Stimulated activated CD4-positive, alpha-beta T cell treated with anti-CD3 and anti-CD28 coated beads, Interleukin-1b, Interleukin-23, amount 100 ng/mL, for 4 hours (primary cell): ENCODE data around the gene ASXL3.

Source experiments
- DNase-seq, 2 donors: peaks; one replicate each; pipeline ENCODE4 v3.0.0-alpha.2; 2020; ENCODE audit warnings: low read depth in 2 of 2

Gene ASXL3

DNA sequence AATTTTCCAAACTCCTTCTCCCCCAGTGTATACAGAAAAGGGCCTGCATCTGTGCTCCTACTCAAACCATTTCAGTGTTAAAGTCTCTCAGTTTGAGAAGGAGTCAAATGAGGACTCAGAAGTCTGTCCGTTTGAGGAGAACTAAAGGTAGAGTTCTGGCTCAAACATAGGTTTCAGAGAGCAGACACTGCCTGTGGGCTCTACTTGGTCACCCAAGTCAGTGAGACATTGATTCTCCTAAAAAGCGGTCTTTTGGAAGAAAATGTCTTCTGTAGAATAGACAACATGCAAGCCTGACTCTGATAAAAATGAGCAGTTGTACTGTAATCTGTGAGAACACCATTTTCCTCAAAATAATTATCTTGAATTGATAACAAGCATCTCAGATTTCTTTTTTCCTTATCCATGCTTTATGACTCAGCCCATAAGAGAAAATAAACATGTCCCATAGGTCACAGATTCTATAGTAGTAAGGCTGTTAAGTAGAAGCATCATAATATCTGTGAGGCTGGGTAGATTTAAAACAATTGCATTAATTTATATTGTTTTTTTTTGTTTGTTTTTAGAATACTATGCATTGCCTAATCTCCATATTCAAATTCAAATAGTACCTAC, 82.8 kb downstream of the ASXL3 start:
- no peak for DNase-seq

- no peak for DNase-seq
Measured at GRCh38 chr18:33664241-33664874, 86.3 kb downstream of the ASXL3 start.

DNA sequence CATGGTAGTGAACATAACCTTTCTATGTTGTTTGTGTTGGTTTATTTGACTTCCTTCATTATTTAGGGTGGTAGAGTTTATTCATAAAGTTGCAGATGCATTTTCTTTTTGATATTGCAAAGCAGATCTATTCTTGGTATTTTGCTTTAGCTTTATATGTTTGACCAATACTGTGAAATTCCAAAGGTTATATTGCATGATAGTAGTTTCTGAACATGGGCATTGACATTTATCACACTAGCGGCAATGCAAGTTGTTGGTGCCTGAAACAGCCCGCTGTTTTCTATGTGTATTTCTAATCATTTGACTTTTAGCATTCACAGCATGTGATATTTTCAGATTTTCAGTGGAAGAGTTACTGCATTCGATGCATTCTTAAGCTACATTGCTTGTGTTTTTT, 87.2 kb downstream of the ASXL3 start:
- no peak for DNase-seq

GRCh38 chr18:33665641-33666040, 87.6 kb downstream of the ASXL3 start:
- no peak for DNase-seq

- DNase-seq = no peak
Measured at GRCh38 chr18:33666915-33667314, 88.9 kb downstream of the ASXL3 start.

GRCh38 chr18:33669589-33669988, 91.6 kb downstream of the ASXL3 start:
- no peak for DNase-seq

GRCh38 chr18:33670029-33670428, 92.0 kb downstream of the ASXL3 start:
- DNase-seq = no peak

GRCh38 chr18:33673689-33674088, 95.7 kb downstream of the ASXL3 start:
- DNase-seq = no peak

- DNase-seq = no peak
Measured at GRCh38 chr18:33676593-33676992, 98.6 kb downstream of the ASXL3 start.

- DNase-seq = no peak
Measured at GRCh38 chr18:33677891-33678290, 99.9 kb downstream of the ASXL3 start.

- DNase-seq = no peak
Measured at GRCh38 chr18:33682436-33682835, 104.4 kb downstream of the ASXL3 start.

DNA sequence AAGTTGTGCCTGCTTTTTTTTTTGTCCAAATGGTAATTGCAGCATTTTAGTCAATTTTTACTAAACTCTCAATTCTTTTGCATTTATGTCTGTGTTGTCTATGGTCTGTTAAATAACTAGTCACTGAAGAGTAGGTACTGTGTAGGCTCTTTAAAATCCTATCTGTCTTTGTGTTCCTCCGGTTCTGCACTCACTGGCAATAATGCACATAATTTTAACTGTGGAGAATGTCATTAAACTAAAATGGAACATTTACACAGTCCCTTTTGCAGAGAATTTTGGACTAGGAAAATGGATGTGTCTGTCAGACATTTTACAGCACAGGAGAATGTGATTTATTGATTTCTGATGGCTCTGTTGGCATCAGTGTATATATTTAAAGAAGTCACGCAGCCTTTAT, 116.6 kb downstream of the ASXL3 start:
- DNase-seq = no peak

DNA sequence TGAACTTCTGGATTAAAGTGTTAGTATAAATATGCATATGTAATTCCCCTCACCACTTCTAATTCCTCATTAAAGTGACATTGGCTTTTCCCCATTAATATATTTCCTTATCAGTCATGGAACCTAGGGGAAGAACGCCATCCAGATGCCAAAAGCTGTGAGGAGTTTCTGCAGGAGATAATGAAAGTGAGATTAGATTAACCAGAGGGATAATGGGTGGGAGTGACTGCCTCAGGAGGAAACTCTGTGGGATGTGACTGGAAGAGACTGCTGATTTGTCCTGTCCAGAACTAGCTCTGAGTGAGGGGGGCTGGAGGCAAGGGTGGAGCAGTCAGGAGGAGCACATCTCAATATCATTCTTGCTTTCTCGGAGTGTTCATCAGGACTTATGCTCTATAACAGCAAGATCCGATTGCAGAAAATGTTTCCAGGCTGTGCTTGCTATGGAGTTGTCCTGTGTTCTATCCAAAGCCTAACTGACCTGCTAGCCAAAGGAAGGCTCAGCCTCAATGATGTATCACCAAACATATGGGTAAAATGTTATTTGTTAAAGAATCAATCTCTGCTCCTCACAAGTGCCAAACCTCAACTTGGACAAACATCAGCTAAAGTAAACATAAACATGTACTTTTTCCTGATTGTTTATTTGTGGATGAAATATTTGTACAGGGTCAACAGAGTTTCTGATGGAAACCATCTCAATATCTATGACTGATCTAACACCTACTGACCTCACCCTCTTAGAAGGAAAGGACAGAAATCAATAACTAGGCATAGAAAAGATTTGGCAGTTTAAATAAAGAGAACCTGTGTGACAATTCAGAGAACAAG, 118.5 kb downstream of the ASXL3 start:
- no peak for DNase-seq

DNA sequence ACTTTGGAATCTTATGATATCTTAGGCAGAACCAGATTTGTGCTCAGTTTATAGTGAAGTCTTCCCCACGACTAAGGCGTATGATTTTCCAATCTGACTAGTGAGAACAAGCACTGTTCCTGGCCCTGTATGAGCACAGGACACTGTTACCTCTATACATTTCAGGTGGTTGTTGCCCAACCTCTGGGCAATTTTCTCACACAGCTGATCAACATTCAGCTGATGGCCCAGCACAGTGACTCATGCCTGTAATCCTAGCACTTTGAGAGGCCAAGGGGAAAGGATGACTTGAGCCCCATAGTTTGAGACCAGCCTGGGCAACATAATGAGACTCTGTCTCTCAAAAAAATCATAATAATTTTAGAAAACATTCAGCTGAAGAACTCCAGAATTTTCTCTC, 119.5 kb downstream of the ASXL3 start:
- DNase-seq = no peak

DNA sequence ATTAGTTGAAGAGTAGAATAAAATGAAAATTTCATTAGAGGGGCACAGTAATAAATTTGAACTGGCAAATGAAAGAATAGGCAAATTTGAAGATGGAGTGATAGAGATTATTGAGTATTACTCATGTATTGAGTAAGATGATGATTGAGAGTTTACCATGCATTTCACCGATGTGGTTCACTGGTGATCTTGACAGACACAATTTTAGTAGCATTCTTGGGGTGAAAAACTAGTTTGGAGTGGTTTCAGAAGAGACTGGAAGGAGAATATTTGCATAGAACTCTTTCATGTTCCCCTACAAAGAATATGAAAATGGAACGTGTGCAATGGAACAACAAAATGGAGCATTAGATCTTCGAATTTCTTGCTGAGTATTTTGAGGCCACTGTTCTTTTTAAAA, 121.4 kb downstream of the ASXL3 start:
- no peak for DNase-seq

DNA sequence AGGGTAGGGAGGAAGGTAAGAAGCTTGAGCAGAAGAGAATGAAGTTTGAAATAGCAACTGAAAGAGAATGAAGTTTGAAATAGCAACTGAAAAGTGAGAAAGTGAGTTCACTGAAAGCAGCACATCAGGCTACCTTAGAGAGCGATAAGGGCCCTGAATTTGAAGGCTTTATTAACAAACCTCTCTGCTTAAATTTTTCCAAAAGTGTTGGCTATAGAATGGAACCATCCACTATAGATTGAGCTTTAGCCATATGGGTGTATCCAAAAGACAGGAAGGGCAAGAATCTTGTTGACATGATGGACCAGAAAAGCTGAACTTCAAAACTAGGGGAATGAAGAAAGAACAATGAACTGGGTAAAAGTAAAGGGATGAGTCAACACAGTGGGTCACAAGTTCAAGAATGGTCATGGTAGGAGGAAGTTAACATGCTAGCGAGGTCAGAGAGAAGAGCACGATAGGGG, 122.5 kb downstream of the ASXL3 start:
- DNase-seq = no peak

DNA sequence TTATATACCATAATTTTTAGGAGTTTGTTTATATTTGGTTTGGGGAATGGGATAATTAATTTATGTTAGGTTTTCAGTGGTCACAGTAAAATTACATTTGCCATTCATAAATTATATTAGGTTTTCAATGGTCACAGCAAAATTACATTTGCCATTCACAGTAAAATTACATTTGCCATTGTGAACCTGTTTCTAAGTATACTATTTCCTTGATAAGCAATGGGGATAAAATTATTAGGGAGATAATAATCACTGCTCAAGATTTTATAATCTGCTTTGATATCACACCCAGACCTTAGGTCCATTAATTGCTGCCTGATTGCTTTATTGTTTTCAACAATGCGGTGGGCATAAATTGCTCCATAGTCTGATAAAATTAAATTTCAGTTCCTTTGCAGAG, 124.6 kb downstream of the ASXL3 start:
- DNase-seq = no peak

DNA sequence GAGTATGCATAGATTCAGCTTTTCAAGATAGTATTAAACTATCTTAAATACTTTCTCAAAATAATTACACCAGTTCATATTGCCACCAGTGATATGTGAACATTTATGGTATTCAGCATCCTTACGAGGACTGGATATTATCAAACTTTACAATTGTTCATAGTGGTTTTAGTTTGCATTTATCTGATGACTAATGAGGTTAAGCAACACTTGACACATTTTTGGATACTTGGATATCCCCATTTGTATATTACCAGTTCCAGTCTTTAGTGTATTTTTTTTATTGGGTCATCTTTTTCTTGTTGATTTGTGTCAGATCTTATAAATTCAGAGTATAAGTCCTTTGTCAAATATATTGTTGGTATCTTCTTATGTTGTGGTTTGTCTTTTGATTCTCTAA, 128.4 kb downstream of the ASXL3 start:
- no peak for DNase-seq

GRCh38 chr18:33708876-33709275, 130.9 kb downstream of the ASXL3 start:
- no peak for DNase-seq

GRCh38 chr18:33710269-33710668, 132.2 kb downstream of the ASXL3 start:
- no peak for DNase-seq

GRCh38 chr18:33711514-33711913, 133.5 kb downstream of the ASXL3 start:
- no peak for DNase-seq

GRCh38 chr18:33712719-33713118, 134.7 kb downstream of the ASXL3 start:
- DNase-seq = no peak
